BJ (cell line): Measurements from ENCODE around the gene MLPH. TPM values are rescaled to one million over a fixed set of nuclear protein-coding genes. Genes with fewer than 3 reads are reported as not detected.

Experiments
- CTCF ChIA-PET: fragments of 350-600 bp; formaldehyde crosslinking; extraction: SDS; loops from one replicate; lab custom pipeline; 2021; ENCODE audit warnings: antibody characterized with exemption, inconsistent platforms; lab: Yijun Ruan, JAX
- POLR2A ChIA-PET: fragments of 300-600 bp; sonication (Branson Sonifier 250); formaldehyde crosslinking; extraction: SDS; loops from one replicate; lab custom pipeline; 2021; ENCODE audit warnings: antibody characterized with exemption; lab: Charles Lee
- DNase-seq: peaks from one replicate; pipeline ENCODE4 v3.0.0-alpha.2; 2011; ENCODE audit warnings: low read depth
- H3K27me3 ChIP-seq: 2 replicates; pipeline ENCODE4 v1.6.0; 2011; ENCODE audit warnings: low read length; ENCODE audit not compliant: control insufficient read depth, insufficient read depth
- H3K36me3 ChIP-seq: 2 replicates; pipeline ENCODE4 v1.5.1; 2011; ENCODE audit warnings: low read length; ENCODE audit not compliant: control insufficient read depth, insufficient read depth
- H3K4me3 ChIP-seq: 2 replicates; pipeline ENCODE4 v1.5.1; 2011; ENCODE audit warnings: low read depth, mild to moderate bottlenecking, control low read depth, low read length
- CTCF ChIP-seq: IDR thresholded peaks from 2 replicates; pipeline ENCODE4 v1.5.1; 2011; ENCODE audit warnings: low read depth, mild to moderate bottlenecking, control low read depth, inconsistent platforms, low read length, moderate library complexity; ENCODE audit not compliant: insufficient read depth
- polyA plus RNA-seq: library from polyadenylated mRNA; depleted of rRNA; stranded (reverse); fragments of >200 nt; gene quantifications from 2 replicates; pipeline ENCODE4 v1.2.3, GENCODE V29; 2011

Gene MLPH
- polyA plus RNA-seq, 1 experiment: 18.5 TPM

- DNase-seq: no peak
- Histone ChIP-seq H3K4me3 (no peak overlapping the region), H3K27me3 (no peaks in the 10 kb centered on the region), H3K36me3 (peaks cover 13% of the 10 kb centered on the region)
- CTCF ChIA-PET: interaction anchor here (0.7 to 3.8 kb wide), 4 partner anchors 20 to 376 kb away, joined by 3 to 20 read pairs (median 6); no protein-coding TSS in a partner anchor
- no peak for TF ChIP-seq CTCF
- POLR2A ChIA-PET: no interaction called here
Measured at GRCh38 chr2:237532160-237532559, 45.1 kb downstream of the MLPH start.

GRCh38 chr2:237533668-237534161 is 46.7 kb downstream of the MLPH start:
- TF ChIP-seq CTCF: no peak

GRCh38 chr2:237534380-237534779 is 47.3 kb downstream of the MLPH start:
- ChIA-PET POLR2A (no interaction called here), CTCF (interaction anchor here (2.7 to 3.8 kb wide), 2 partner anchors 22 to 38 kb away, joined by 9 to 20 read pairs; no protein-coding TSS in a partner anchor)
- no peak overlapping the region for H3K4me3 ChIP-seq
- no peaks in the 10 kb centered on the region for H3K27me3 ChIP-seq
- H3K36me3 ChIP-seq: peaks cover 12% of the 10 kb centered on the region
- no peak for DNase-seq
- no peak for TF ChIP-seq CTCF

More at GRCh38 chr2:237533668-237534161, 46.7 kb downstream of the MLPH start:
- no peak for DNase-seq
- H3K27me3 ChIP-seq: no peaks in the 10 kb centered on the region
- ChIA-PET POLR2A (no interaction called here), CTCF (interaction anchor here (2.7 to 3.8 kb wide), 2 partner anchors 21 to 38 kb away, joined by 9 to 20 read pairs; no protein-coding TSS in a partner anchor)
- H3K4me3 ChIP-seq: no peak overlapping the region
- H3K36me3 ChIP-seq: peaks cover 12% of the 10 kb centered on the region

DNA sequence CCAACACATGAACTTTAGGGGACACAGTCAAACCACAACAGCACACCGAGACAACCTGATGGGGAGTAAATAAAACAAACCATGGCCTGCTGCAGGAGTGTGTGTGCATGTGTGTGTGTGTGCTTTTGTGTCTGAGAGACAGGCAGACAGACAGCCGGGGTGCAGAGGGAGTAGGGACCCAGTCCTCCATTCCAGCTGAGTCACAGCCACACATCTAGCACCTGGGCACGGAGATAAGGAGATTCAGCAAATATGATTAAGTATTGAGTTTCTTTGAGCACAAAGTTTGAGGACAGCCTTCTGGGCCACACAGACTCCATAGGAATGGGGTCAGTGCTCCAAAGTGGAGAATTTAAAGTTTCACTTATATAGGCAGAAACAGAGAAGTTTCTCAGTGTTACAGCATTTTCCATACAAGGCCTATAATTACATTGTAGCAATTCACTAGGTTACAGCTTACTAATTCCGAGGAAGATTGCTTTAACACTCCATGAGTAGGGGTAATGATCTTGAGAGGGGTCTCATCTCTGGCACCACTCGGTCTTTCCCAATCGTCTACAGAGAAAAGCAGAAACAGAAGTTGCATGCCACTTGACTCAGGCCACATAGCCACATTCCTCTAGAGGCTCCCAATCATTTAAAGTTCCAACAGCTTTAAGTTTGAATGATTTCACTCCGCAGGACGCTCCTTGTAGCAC is 48.5 kb downstream of the MLPH start:
- Histone ChIP-seq H3K36me3 (peaks cover 7% of the 10 kb centered on the region), H3K27me3 (no peaks in the 10 kb centered on the region), H3K4me3 (no peak overlapping the region)
- CTCF ChIA-PET: interaction anchor here (0.8 kb wide), 1 partner anchor 23 kb away, joined by 5 read pairs; no protein-coding TSS in a partner anchor
- no peak for DNase-seq
- no peak for TF ChIP-seq CTCF
- POLR2A ChIA-PET: no interaction called here

DNA sequence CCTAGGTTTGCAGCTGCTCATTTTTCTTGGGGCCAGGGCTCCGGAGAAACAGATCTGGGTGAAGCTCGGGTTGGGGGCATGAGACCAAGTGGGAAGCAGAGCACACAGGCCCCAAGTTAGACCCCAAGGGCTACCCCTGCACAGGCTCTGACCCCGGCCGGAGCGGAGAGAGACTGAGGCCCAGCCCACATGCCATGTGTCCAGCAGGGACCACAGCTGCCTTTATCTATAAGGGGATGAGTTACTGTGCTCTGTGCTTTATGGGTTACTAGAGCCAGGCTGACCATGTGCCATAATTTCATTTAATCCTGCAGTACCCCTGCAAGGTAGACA is 49.0 kb downstream of the MLPH start:
- POLR2A ChIA-PET: no interaction called here

More for the DNA sequence above, 49.0 kb downstream of the MLPH start:
- H3K36me3 ChIP-seq: peaks cover 7% of the 10 kb centered on the region
- DNase-seq: no peak
- no peak for TF ChIP-seq CTCF
- CTCF ChIA-PET: interaction anchor here (0.8 kb wide), 1 partner anchor 23 kb away, joined by 5 read pairs; no protein-coding TSS in a partner anchor
- no peaks in the 10 kb centered on the region for H3K27me3 ChIP-seq
- no peak overlapping the region for H3K4me3 ChIP-seq
